Bronchial epithelial cell (primary cell): ENCODE measurements around the gene DYRK1B. TPM values are rescaled to one million over a fixed set of nuclear protein-coding genes. Genes with fewer than 3 reads are reported as not detected.
A peak's percentile ranks its signal among the peaks of the same experiment; 100 is the strongest.

Experiments
- DNase-seq: peaks from one replicate; pipeline ENCODE4 v3.0.0-alpha.2; 2010; ENCODE audit warnings: low read depth
- FAIRE-seq: peaks from 2 replicates; lab custom pipeline; 2011; peaks lifted over from hg19 to GRCh38; lab: Jason Lieb, UNC
- H3K27me3 ChIP-seq: 2 replicates; pipeline ENCODE4 v1.5.1; 2011; ENCODE audit warnings: low read length; ENCODE audit not compliant: control insufficient read depth, insufficient read depth
- H3K36me3 ChIP-seq: 2 replicates; pipeline ENCODE4 v1.5.1; 2011; ENCODE audit warnings: low read length; ENCODE audit not compliant: control insufficient read depth, insufficient read depth
- H3K4me3 ChIP-seq: 2 replicates; pipeline ENCODE4 v1.5.1; 2011; ENCODE audit warnings: mild to moderate bottlenecking, low read depth, low read length, control low read depth
- total RNA-seq: library from RNA; depleted of rRNA; stranded (reverse); fragments of >200 nt; gene quantifications from 2 replicates; pipeline ENCODE4 v1.2.1, GENCODE V29; 2014
- TF ChIP-seq, protein P1 (sequence below): IDR thresholded peaks from 2 replicates; pipeline ENCODE4 v1.5.1; 2011; ENCODE audit warnings: mild to moderate bottlenecking, moderate library complexity, low read length, control low read depth, inconsistent platforms; ENCODE audit not compliant: insufficient read depth, severe bottlenecking

DYRK1B gene
- total RNA-seq, 1 donor from 2014 or later, result 3.2 TPM

DNA sequence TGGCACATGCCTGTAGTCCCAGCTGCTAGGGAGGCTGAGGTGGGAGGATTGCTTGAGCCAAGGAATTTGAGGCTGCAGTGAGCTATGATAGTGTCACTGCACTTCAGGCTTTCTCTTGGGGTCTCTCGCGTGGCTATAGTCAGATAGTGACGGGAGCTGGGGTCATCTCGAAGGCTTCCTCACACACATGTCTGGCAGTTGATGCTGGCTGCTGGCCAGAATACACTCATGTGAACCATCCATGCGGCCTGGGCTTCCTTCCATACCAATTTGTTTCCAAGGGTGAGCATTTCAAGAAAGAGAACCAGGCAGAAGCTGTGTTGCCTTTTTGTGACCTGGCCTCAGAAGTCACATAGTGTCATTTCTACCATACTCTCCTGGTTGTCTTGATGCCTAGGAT lies 28.9 kb downstream of the DYRK1B start:
- Histone ChIP-seq H3K27me3 (no peaks in the 10 kb centered on the region), H3K36me3 (no peaks in the 10 kb centered on the region), H3K4me3 (no peak overlapping the region)
- TF ChIP-seq, protein P1, sequence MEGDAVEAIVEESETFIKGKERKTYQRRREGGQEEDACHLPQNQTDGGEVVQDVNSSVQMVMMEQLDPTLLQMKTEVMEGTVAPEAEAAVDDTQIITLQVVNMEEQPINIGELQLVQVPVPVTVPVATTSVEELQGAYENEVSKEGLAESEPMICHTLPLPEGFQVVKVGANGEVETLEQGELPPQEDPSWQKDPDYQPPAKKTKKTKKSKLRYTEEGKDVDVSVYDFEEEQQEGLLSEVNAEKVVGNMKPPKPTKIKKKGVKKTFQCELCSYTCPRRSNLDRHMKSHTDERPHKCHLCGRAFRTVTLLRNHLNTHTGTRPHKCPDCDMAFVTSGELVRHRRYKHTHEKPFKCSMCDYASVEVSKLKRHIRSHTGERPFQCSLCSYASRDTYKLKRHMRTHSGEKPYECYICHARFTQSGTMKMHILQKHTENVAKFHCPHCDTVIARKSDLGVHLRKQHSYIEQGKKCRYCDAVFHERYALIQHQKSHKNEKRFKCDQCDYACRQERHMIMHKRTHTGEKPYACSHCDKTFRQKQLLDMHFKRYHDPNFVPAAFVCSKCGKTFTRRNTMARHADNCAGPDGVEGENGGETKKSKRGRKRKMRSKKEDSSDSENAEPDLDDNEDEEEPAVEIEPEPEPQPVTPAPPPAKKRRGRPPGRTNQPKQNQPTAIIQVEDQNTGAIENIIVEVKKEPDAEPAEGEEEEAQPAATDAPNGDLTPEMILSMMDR, result no peak
- DNase-seq, result no peak
- FAIRE-seq, result no peak

DNA sequence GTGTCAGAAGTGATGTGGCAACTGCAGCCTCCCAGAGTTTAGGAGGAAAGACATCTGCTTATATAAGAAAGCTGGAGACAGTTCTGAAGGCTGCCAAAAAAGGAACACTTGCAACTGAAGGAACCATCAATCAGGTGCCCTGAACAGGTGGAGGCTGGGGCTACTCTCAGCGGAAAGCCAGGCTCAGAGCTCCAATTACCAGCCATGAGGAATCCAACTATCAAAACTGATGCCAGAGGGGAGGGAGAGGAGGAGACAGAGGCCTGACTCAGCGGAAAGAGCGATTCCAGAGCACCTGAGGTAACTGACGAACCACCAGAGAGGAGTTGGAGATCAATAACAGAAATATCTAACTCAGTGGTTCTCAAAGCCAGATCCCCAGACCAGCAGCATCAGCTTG lies 31.0 kb downstream of the DYRK1B start:
- TF ChIP-seq, protein P1, result no peak
- no peaks in the 10 kb centered on the region for H3K27me3 ChIP-seq
- H3K4me3 ChIP-seq, result no peak overlapping the region
- H3K36me3 ChIP-seq, result no peaks in the 10 kb centered on the region
- no peak for FAIRE-seq
- DNase-seq, result no peak

DNA sequence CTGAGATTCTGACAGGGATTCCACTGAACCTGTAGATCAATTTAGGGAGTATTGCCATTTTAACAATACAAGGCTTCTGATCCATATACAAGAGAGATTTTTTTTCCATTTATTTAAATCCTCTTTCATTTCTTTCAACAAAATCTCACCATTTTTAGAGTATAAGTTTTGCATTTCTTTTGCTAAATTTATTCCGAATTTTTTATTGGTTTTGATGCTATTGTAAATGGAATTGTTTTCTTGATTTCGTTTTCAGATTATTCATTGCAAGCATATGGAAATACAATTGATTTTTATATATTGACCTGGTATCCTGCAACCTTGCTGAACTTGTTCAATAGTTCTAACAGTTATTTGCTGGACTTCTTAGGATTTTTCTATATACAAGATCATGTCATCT lies 36.9 kb downstream of the DYRK1B start:
- H3K4me3 ChIP-seq, result no peak overlapping the region
- H3K27me3 ChIP-seq, result no peaks in the 10 kb centered on the region
- TF ChIP-seq, protein P1, result no peak
- no peaks in the 10 kb centered on the region for H3K36me3 ChIP-seq
- no peak for FAIRE-seq
- no peak for DNase-seq

DNA sequence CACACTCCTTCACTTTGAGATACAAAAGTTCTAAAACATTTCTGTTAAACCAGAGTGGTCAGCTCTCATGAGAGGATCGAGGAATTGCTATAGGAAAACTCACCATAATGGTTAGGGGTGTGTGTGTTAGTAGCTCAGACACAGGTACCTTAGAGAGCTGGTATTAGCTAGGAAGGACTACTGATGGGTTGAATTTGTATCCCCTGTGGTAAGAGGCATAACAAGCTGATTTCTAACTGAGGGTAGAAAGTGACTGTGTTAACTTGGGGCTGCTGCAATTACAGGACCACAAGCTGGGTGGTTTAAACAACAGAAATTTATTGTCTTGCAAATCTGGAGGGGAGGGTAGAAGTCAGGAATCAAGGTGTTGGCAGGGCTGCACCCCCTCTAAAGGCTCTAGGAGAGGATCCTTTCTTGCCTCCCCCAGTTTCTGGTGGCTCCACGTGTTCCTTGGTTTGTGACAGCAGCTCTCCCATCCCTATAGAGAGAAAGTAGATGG lies 37.9 kb downstream of the DYRK1B start:
- TF ChIP-seq, protein P1, result no peak
- no peak for DNase-seq
- Histone ChIP-seq H3K27me3 (no peaks in the 10 kb centered on the region), H3K4me3 (no peak overlapping the region), H3K36me3 (no peaks in the 10 kb centered on the region)
- peak; percentile 28 for FAIRE-seq

DNA sequence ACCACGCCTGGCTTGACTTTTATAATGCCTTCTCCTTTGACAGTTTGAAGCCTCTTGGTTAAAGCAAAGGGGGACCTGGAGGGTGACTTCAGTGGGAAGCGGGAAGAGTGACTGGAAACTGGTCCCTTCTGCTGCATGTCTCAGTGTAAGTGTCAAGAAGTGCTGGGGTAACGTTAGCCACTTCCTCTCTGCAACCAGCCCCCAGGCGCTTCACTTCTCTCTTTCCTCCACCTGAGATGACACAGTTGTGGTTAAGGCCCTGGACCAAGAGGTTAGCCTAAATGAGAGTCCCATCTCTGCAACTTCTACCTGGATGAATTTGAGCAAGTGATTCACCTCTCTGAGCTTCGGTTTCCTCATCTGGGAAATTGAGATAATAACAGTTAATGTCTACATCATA lies 39.0 kb downstream of the DYRK1B start:
- TF ChIP-seq, protein P1, result no peak
- H3K4me3 ChIP-seq, result no peak overlapping the region
- no peaks in the 10 kb centered on the region for H3K27me3 ChIP-seq
- FAIRE-seq (no peak), DNase-seq (no peak)
- no peaks in the 10 kb centered on the region for H3K36me3 ChIP-seq

DNA sequence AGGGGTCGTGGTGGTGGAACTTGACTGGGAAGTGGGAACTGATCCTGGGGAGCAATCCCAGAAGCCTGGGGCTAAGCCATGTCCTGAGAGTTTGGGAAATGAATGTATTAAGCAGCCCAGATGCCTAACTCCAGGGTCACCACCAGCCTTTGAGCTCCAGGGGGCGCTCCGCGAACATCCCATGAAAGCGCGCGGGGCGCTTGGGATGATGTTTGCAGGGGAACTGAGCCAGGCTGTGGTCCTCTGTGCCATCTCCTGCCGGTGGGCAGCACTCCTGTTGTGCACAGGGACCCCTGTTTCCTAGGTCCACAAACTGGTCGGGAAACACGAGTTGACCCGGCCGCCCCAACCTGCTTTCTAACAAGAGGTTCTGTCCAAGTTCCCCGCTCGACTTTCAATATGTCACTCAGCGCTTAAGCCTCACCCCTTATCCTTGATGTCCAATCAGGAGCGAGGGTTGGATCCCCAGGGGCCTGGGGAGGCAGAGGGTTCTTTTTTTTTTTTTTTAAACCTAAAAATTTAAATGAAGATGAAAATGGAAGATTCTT lies 40.9 kb downstream of the DYRK1B start:
- Histone ChIP-seq H3K27me3 (no peaks in the 10 kb centered on the region), H3K4me3 (peak overlapping the region; percentile 23), H3K36me3 (no peaks in the 10 kb centered on the region)
- FAIRE-seq, result no peak
- peak; percentile 56 for DNase-seq
- TF ChIP-seq, protein P1, result peak; percentile 96
